OCI-LY1 (cell line): Measurements from ENCODE around the gene CLEC4C.

ENCODE experiments used
- H2AFZ ChIP-seq: fragments of 200-600 bp; sonication (generic), shearing (Covaris generic); 2 replicates; pipeline ENCODE4 v1.6.0; 2014; ENCODE audit warnings: antibody characterized with exemption, mild to moderate bottlenecking, low read length
- H3F3A ChIP-seq: fragments of 200-600 bp; sonication (generic), shearing (Covaris generic); 2 replicates; pipeline ENCODE4 v1.6.0; 2014; ENCODE audit warnings: mild to moderate bottlenecking, antibody characterized with exemption, low read length, moderate library complexity; ENCODE audit not compliant: insufficient read depth
- H3K27ac ChIP-seq: fragments of 200-600 bp; sonication (generic); 2 replicates; pipeline ENCODE4 v1.5.1; 2014; ENCODE audit warnings: low read length, mixed run types, mild to moderate bottlenecking, low read depth; ENCODE audit not compliant: poor library complexity, severe bottlenecking
- H3K27me3 ChIP-seq: fragments of 200-600 bp; sonication (generic); 2 replicates; pipeline ENCODE4 v1.6.0; 2014; ENCODE audit warnings: antibody characterized with exemption, mild to moderate bottlenecking, low read length, moderate library complexity; ENCODE audit not compliant: insufficient read depth
- H3K36me3 ChIP-seq: fragments of 200-600 bp; sonication (generic); 2 replicates; pipeline ENCODE4 v1.6.1; 2014; ENCODE audit warnings: mild to moderate bottlenecking, antibody characterized with exemption, low read length, moderate library complexity, mixed read lengths; ENCODE audit not compliant: insufficient read depth
- H3K4me1 ChIP-seq: fragments of 200-600 bp; sonication (generic); 2 replicates; pipeline ENCODE4 v1.5.1; 2014; ENCODE audit warnings: mild to moderate bottlenecking, low read length, moderate library complexity; ENCODE audit not compliant: insufficient read depth, severe bottlenecking
- H3K4me2 ChIP-seq: fragments of 200-600 bp; sonication (generic), shearing (Covaris generic); 2 replicates; pipeline ENCODE4 v1.6.1; 2014; ENCODE audit warnings: low read length
- H3K4me3 ChIP-seq: fragments of 200-600 bp; sonication (generic); 2 replicates; pipeline ENCODE4 v1.5.1; 2014; ENCODE audit warnings: low read length, low read depth, mild to moderate bottlenecking, mixed read lengths; ENCODE audit not compliant: poor library complexity, severe bottlenecking
- H3K79me2 ChIP-seq: fragments of 200-600 bp; shearing (Covaris generic); 2 replicates; pipeline ENCODE4 v1.6.1; 2016; ENCODE audit warnings: mixed run types, low read length, mixed read lengths; ENCODE audit not compliant: insufficient read depth
- H3K9ac ChIP-seq: fragments of 200-600 bp; sonication (generic), shearing (Covaris generic); 2 replicates; pipeline ENCODE4 v1.6.1; 2014; ENCODE audit warnings: mild to moderate bottlenecking, low read length, mixed read lengths
- H3K9me2 ChIP-seq: fragments of 200-600 bp; sonication (generic), shearing (Covaris generic); 2 replicates; pipeline ENCODE4 v1.6.1; 2014; ENCODE audit warnings: low read depth, mild to moderate bottlenecking, low read length, mixed read lengths
- H3K9me3 ChIP-seq: fragments of 200-600 bp; shearing (Covaris generic); 2 replicates; pipeline ENCODE4 v1.6.1; 2014; ENCODE audit warnings: low read length, mixed read lengths
- H4K20me1 ChIP-seq: fragments of 200-600 bp; sonication (generic), shearing (Covaris generic); 2 replicates; pipeline ENCODE4 v1.6.0; 2016; ENCODE audit warnings: mild to moderate bottlenecking, low read length; ENCODE audit not compliant: insufficient read depth
- CTCF ChIP-seq: fragments of 200-600 bp; sonication (generic), shearing (Covaris generic); IDR thresholded peaks from 2 replicates; pipeline ENCODE4 v1.5.1; 2017; ENCODE audit warnings: mild to moderate bottlenecking, antibody characterized with exemption, low read length, moderate library complexity, mixed read lengths
- EZH2 ChIP-seq: fragments of 200-600 bp; sonication (generic), shearing (Covaris generic); IDR thresholded peaks from 2 replicates; pipeline ENCODE4 v1.8.0; 2017; ENCODE audit warnings: borderline replicate concordance, mixed run types, mild to moderate bottlenecking, antibody characterized with exemption, low read length, moderate library complexity, mixed read lengths

CLEC4C gene

GRCh38 chr12:7781274-7781673 is 34.1 kb upstream of the CLEC4C start:
- Histone ChIP-seq H3K9ac (no peak overlapping the region), H3K4me2 (no peak overlapping the region), H3F3A (no peaks in the 10 kb centered on the region), H3K79me2 (no peaks in the 10 kb centered on the region), H3K4me1 (no peaks in the 10 kb centered on the region), H2AFZ (no peak overlapping the region), H4K20me1 (no peaks in the 10 kb centered on the region), H3K9me3 (no peaks in the 10 kb centered on the region), H3K9me2 (no peaks in the 10 kb centered on the region), H3K27ac (no peak overlapping the region), H3K4me3 (no peak overlapping the region), H3K36me3 (no peaks in the 10 kb centered on the region), H3K27me3 (no peaks in the 10 kb centered on the region)
- TF ChIP-seq EZH2 (no peak), CTCF (no peak)

- no peak overlapping the region for H2AFZ ChIP-seq
- H3K9ac ChIP-seq, result no peak overlapping the region
- no peak overlapping the region for H3K4me2 ChIP-seq
- no peaks in the 10 kb centered on the region for H3K79me2 ChIP-seq
- no peak overlapping the region for H3K27ac ChIP-seq
- no peak overlapping the region for H3K4me3 ChIP-seq
- H3K9me3 ChIP-seq, result no peaks in the 10 kb centered on the region
- no peaks in the 10 kb centered on the region for H3K4me1 ChIP-seq
- TF ChIP-seq CTCF, result no peak
- no peak for TF ChIP-seq EZH2
- H3K36me3 ChIP-seq, result no peaks in the 10 kb centered on the region
- no peaks in the 10 kb centered on the region for H3K27me3 ChIP-seq
- no peaks in the 10 kb centered on the region for H4K20me1 ChIP-seq
- H3F3A ChIP-seq, result no peaks in the 10 kb centered on the region
- no peaks in the 10 kb centered on the region for H3K9me2 ChIP-seq
Observed at GRCh38 chr12:7769999-7770398, 22.8 kb upstream of the CLEC4C start.

- TF ChIP-seq EZH2 (no peak), CTCF (no peak)
- Histone ChIP-seq H3K9ac (no peak overlapping the region), H3K27me3 (no peaks in the 10 kb centered on the region), H3K9me2 (no peaks in the 10 kb centered on the region), H3F3A (no peaks in the 10 kb centered on the region), H4K20me1 (no peaks in the 10 kb centered on the region), H3K9me3 (no peaks in the 10 kb centered on the region), H3K4me3 (no peak overlapping the region), H3K27ac (no peak overlapping the region), H3K4me2 (no peak overlapping the region), H2AFZ (no peak overlapping the region), H3K36me3 (no peaks in the 10 kb centered on the region), H3K79me2 (no peaks in the 10 kb centered on the region), H3K4me1 (no peaks in the 10 kb centered on the region)
Observed at GRCh38 chr12:7758766-7759140, 11.6 kb upstream of the CLEC4C start.
